Gastrocnemius medialis (tissue), 4 donors: Measurements from ENCODE around the gene REPS2.

ENCODE experiments used
- POLR2A ChIP-seq, 2 donors: fragments of 450-650 bp; IDR thresholded peaks; one replicate each; pipeline ENCODE4 v1.6.1; 2017; ENCODE audit warnings: antibody characterized with exemption in 2 of 2, mild to moderate bottlenecking in 2 of 2, moderate library complexity in 2 of 2
- TF ChIP-seq, protein P1 (sequence below), 5 experiments: fragments of 450-650 bp in 3 of 5; fragments of 200-600 bp in 2 of 5; sonication (generic) in 2 of 5; IDR thresholded peaks in 4 of 5; conservative IDR thresholded peaks in 1 of 5; 1 replicate in 4 of 5; 2 replicates in 1 of 5; pipeline ENCODE4 v1.5.1; 2016 to 2019; ENCODE audit warnings: antibody characterized with exemption in 5 of 5, mild to moderate bottlenecking in 3 of 5, moderate library complexity in 3 of 5

DNA sequence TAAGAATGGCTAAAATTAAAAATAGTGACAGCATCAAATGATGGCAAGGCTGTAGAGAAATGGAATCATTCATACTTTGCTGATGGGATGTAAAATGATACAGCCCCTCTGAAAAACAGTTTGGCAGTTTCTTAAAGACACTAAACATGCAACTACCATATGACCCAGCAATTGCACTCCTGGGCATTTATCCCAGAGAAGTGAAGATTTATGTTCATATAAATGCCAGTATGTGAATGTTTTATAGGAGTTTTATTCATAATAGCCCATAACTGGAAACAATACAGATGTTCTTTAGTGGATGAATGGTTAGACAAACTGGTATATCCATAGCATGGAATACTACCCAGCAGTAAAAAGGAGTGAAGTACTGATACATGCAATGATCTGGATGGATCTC, 43.3 kb downstream of the REPS2 start:
- TF ChIP-seq, protein P1, sequence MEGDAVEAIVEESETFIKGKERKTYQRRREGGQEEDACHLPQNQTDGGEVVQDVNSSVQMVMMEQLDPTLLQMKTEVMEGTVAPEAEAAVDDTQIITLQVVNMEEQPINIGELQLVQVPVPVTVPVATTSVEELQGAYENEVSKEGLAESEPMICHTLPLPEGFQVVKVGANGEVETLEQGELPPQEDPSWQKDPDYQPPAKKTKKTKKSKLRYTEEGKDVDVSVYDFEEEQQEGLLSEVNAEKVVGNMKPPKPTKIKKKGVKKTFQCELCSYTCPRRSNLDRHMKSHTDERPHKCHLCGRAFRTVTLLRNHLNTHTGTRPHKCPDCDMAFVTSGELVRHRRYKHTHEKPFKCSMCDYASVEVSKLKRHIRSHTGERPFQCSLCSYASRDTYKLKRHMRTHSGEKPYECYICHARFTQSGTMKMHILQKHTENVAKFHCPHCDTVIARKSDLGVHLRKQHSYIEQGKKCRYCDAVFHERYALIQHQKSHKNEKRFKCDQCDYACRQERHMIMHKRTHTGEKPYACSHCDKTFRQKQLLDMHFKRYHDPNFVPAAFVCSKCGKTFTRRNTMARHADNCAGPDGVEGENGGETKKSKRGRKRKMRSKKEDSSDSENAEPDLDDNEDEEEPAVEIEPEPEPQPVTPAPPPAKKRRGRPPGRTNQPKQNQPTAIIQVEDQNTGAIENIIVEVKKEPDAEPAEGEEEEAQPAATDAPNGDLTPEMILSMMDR (IDR thresholded peaks at IDR 0.05 in 4 of 5, conservative IDR thresholded peaks at IDR 0.05 in 1 of 5) = no peak
- no peak for TF ChIP-seq POLR2A (IDR thresholded peaks at IDR 0.05)
